SH-SY5Y (cell line): ENCODE data around the gene KIAA1328.

Experiments used
- GATA2 ChIP-seq: IDR thresholded peaks from 2 replicates; pipeline ENCODE4 v1.6.1; 2011; ENCODE audit warnings: mild to moderate bottlenecking, low read depth, low read length
- GATA3 ChIP-seq: IDR thresholded peaks from 2 replicates; pipeline ENCODE4 v1.6.1; 2011; ENCODE audit warnings: low read depth, mild to moderate bottlenecking, low read length, moderate library complexity

DNA sequence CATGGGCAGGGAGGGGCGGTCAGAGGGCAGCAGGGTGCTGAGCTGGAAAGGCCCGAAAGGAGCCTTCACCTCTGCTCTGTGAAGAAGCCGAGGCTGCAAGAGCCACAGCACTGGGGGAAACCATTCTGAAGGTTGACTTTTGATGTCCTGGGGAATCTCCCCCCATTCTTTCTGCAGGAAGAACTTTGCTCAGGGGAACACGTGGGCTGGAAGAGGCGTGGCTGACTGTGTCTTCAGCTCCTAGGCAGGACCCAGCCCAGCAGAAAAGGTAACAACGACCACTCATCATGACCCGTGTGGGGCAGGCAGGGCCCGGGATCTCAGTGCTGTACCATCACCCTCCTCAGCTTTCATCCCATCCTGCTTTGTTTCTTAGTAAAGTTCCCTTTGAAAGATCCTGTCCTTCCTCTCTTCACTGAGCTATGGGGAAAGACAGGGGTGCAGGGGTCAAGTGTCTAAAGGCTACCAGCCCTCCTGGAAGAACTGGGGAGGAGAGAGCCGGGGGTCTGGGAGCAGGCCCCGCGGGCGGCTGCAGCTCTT, 424.0 kb downstream of the KIAA1328 start:
- no peak for TF ChIP-seq GATA2
- no peak for TF ChIP-seq GATA3
